ENCODE results near the gene PIP4K2A. TPM values are rescaled to one million over a fixed set of nuclear protein-coding genes. Genes with fewer than 3 reads are reported as not detected.

PIP4K2A gene
- total and polyA plus RNA-seq, 2 experiments from 2014 or later = 39.9 to 40.1 TPM

DNA sequence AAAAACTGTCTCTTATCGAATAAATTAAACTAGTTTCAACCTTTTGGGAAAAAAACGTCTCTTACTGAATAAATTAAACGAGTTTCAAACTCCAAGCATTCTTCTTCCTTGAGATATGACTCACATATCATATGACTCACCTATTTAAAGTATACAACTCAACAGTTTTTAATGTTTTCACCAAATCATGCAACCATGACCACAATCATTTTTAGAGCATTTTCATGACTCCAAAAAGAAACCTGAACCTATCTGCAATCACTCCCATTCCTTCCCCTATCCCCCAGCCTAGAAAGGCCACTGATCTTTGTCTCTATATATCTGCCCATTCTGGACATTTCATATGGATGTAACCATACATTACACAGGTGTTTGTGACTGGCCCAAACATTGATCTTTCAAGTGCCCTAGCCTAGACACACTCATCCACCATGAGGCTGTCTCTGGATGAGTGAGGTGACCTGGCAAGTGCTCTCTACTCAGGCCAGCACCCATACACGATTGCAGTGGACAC lies 115.3 kb downstream of the PIP4K2A start:
- TF ChIP-seq NANOG (IDR thresholded peaks at IDR 0.05; ENCODE audit: borderline replicate concordance) = no peak
- no peak for TF ChIP-seq ZNF114 (CRISPR knock-in tag; IDR thresholded peaks at IDR 0.05)
- TF ChIP-seq, protein P1, sequence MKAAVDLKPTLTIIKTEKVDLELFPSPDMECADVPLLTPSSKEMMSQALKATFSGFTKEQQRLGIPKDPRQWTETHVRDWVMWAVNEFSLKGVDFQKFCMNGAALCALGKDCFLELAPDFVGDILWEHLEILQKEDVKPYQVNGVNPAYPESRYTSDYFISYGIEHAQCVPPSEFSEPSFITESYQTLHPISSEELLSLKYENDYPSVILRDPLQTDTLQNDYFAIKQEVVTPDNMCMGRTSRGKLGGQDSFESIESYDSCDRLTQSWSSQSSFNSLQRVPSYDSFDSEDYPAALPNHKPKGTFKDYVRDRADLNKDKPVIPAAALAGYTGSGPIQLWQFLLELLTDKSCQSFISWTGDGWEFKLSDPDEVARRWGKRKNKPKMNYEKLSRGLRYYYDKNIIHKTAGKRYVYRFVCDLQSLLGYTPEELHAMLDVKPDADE (IDR thresholded peaks at IDR 0.05) = no peak
- no peak for TF ChIP-seq EZH2phosphoT487 (IDR thresholded peaks at IDR 0.05; ENCODE audit: unreplicated experiment)
- TF ChIP-seq, protein P2, sequence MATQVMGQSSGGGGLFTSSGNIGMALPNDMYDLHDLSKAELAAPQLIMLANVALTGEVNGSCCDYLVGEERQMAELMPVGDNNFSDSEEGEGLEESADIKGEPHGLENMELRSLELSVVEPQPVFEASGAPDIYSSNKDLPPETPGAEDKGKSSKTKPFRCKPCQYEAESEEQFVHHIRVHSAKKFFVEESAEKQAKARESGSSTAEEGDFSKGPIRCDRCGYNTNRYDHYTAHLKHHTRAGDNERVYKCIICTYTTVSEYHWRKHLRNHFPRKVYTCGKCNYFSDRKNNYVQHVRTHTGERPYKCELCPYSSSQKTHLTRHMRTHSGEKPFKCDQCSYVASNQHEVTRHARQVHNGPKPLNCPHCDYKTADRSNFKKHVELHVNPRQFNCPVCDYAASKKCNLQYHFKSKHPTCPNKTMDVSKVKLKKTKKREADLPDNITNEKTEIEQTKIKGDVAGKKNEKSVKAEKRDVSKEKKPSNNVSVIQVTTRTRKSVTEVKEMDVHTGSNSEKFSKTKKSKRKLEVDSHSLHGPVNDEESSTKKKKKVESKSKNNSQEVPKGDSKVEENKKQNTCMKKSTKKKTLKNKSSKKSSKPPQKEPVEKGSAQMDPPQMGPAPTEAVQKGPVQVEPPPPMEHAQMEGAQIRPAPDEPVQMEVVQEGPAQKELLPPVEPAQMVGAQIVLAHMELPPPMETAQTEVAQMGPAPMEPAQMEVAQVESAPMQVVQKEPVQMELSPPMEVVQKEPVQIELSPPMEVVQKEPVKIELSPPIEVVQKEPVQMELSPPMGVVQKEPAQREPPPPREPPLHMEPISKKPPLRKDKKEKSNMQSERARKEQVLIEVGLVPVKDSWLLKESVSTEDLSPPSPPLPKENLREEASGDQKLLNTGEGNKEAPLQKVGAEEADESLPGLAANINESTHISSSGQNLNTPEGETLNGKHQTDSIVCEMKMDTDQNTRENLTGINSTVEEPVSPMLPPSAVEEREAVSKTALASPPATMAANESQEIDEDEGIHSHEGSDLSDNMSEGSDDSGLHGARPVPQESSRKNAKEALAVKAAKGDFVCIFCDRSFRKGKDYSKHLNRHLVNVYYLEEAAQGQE (IDR thresholded peaks at IDR 0.05; ENCODE audit: unreplicated experiment) = no peak
- TF ChIP-seq POLR2AphosphoS5 (IDR thresholded peaks at IDR 0.05; ENCODE audit: low read depth) = no peak
- TF ChIP-seq STAT1 (IDR thresholded peaks at IDR 0.05; ENCODE audit: unreplicated experiment) = no peak
- TF ChIP-seq, protein P3, sequence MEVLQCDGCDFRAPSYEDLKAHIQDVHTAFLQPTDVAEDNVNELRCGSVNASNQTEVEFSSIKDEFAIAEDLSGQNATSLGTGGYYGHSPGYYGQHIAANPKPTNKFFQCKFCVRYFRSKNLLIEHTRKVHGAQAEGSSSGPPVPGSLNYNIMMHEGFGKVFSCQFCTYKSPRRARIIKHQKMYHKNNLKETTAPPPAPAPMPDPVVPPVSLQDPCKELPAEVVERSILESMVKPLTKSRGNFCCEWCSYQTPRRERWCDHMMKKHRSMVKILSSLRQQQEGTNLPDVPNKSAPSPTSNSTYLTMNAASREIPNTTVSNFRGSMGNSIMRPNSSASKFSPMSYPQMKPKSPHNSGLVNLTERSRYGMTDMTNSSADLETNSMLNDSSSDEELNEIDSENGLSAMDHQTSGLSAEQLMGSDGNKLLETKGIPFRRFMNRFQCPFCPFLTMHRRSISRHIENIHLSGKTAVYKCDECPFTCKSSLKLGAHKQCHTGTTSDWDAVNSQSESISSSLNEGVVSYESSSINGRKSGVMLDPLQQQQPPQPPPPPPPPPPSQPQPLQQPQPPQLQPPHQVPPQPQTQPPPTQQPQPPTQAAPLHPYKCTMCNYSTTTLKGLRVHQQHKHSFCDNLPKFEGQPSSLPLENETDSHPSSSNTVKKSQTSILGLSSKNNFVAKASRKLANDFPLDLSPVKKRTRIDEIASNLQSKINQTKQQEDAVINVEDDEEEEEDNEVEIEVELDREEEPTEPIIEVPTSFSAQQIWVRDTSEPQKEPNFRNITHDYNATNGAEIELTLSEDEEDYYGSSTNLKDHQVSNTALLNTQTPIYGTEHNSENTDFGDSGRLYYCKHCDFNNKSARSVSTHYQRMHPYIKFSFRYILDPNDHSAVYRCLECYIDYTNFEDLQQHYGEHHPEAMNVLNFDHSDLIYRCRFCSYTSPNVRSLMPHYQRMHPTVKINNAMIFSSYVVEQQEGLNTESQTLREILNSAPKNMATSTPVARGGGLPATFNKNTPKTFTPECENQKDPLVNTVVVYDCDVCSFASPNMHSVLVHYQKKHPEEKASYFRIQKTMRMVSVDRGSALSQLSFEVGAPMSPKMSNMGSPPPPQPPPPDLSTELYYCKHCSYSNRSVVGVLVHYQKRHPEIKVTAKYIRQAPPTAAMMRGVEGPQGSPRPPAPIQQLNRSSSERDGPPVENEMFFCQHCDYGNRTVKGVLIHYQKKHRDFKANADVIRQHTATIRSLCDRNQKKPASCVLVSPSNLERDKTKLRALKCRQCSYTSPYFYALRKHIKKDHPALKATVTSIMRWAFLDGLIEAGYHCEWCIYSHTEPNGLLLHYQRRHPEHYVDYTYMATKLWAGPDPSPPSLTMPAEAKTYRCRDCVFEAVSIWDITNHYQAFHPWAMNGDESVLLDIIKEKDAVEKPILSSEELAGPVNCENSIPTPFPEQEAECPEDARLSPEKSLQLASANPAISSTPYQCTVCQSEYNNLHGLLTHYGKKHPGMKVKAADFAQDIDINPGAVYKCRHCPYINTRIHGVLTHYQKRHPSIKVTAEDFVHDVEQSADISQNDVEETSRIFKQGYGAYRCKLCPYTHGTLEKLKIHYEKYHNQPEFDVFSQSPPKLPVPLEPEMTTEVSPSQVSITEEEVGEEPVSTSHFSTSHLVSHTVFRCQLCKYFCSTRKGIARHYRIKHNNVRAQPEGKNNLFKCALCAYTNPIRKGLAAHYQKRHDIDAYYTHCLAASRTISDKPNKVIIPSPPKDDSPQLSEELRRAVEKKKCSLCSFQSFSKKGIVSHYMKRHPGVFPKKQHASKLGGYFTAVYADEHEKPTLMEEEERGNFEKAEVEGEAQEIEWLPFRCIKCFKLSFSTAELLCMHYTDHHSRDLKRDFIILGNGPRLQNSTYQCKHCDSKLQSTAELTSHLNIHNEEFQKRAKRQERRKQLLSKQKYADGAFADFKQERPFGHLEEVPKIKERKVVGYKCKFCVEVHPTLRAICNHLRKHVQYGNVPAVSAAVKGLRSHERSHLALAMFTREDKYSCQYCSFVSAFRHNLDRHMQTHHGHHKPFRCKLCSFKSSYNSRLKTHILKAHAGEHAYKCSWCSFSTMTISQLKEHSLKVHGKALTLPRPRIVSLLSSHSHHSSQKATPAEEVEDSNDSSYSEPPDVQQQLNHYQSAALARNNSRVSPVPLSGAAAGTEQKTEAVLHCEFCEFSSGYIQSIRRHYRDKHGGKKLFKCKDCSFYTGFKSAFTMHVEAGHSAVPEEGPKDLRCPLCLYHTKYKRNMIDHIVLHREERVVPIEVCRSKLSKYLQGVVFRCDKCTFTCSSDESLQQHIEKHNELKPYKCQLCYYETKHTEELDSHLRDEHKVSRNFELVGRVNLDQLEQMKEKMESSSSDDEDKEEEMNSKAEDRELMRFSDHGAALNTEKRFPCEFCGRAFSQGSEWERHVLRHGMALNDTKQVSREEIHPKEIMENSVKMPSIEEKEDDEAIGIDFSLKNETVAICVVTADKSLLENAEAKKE (CRISPR knock-in tag; IDR thresholded peaks at IDR 0.05) = no peak
- TF ChIP-seq ZNF331 (CRISPR knock-in tag; IDR thresholded peaks at IDR 0.05; ENCODE audit: low read depth) = no peak
- no peak for TF ChIP-seq CREB1 (CRISPR knock-in tag; IDR thresholded peaks at IDR 0.05; ENCODE audit: low read depth)
- TF ChIP-seq EZH2 (IDR thresholded peaks at IDR 0.05; ENCODE audit: low read depth, unreplicated experiment) = no peak
- TF ChIP-seq, protein P4, sequence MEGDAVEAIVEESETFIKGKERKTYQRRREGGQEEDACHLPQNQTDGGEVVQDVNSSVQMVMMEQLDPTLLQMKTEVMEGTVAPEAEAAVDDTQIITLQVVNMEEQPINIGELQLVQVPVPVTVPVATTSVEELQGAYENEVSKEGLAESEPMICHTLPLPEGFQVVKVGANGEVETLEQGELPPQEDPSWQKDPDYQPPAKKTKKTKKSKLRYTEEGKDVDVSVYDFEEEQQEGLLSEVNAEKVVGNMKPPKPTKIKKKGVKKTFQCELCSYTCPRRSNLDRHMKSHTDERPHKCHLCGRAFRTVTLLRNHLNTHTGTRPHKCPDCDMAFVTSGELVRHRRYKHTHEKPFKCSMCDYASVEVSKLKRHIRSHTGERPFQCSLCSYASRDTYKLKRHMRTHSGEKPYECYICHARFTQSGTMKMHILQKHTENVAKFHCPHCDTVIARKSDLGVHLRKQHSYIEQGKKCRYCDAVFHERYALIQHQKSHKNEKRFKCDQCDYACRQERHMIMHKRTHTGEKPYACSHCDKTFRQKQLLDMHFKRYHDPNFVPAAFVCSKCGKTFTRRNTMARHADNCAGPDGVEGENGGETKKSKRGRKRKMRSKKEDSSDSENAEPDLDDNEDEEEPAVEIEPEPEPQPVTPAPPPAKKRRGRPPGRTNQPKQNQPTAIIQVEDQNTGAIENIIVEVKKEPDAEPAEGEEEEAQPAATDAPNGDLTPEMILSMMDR (conservative IDR thresholded peaks at IDR 0.05; ENCODE audit: low read depth in 2 of 2) = no peak
- no peak for TF ChIP-seq JUNB (IDR thresholded peaks at IDR 0.05; ENCODE audit: unreplicated experiment)
- H3K4me3 Mint-ChIP-seq = no peak overlapping the region
- peaks cover 1% of the 10 kb centered on the region for H3K27me3 Mint-ChIP-seq (ENCODE audit: insufficient read depth, low read depth, poor library complexity)
- peaks cover 22% of the 10 kb centered on the region for H3K4me1 Mint-ChIP-seq
- no peaks in the 10 kb centered on the region for H3K9me3 Mint-ChIP-seq
- Histone ChIP-seq H3K4me1 (ENCODE audit: insufficient read depth) (peaks cover 12% of the 10 kb centered on the region), H3F3A (replicated peaks; ENCODE audit: low read depth) (no peaks in the 10 kb centered on the region), H3K27ac (ENCODE audit: low read depth) (no peak overlapping the region), H3K4me2 (no peak overlapping the region), H3K4me3 (no peak overlapping the region), H4K20me1 (replicated peaks; ENCODE audit: insufficient read depth) (peaks cover 4% of the 10 kb centered on the region), H2AFZ (no peak overlapping the region), H3K27me3 (ENCODE audit: insufficient read depth) (no peaks in the 10 kb centered on the region), H3K9me2 (ENCODE audit: insufficient read depth) (no peaks in the 10 kb centered on the region), H3K79me2 (replicated peaks; ENCODE audit: insufficient read depth) (peaks cover 27% of the 10 kb centered on the region), H3K36me3 (ENCODE audit: insufficient read depth) (no peaks in the 10 kb centered on the region)
- no peaks in the 10 kb centered on the region; the same call in 2 of the 3 replicates for H3K36me3 Mint-ChIP-seq (ENCODE audit: low read depth)
- H3K27ac Mint-ChIP-seq = no peak overlapping the region
- no peak for ATAC-seq
- DNase-seq (ENCODE audit: low spot score) = no peak
